Stimulated activated CD4-positive, alpha-beta T cell treated with anti-CD3 and anti-CD28 coated beads, Interleukin-12 subunit alpha, Interleukin-12 subunit beta, amount 100 ng/mL, for 48 hours (primary cell): ENCODE data around the gene SMARCA4.
"Not testable (repeated sequence)": the region's sequence is repeated elsewhere in the genome, so short reads cannot be mapped to it uniquely, and the experiment has no call there.

Experiments used
- DNase-seq, 3 donors: peaks; one replicate each; pipeline ENCODE4 v3.0.0-alpha.2; 2020; ENCODE audit warnings: low read depth in 2 of 3, low spot score in 1 of 3

SMARCA4 gene

GRCh38 chr19:11059511-11060358 lies 98.9 kb downstream of the SMARCA4 start:
- no peak for DNase-seq

GRCh38 chr19:11061952-11062351 lies 101.1 kb downstream of the SMARCA4 start:
- DNase-seq: no peak

GRCh38 chr19:11063434-11063833 lies 102.6 kb downstream of the SMARCA4 start:
- DNase-seq: no peak

- no peak for DNase-seq
Measured at GRCh38 chr19:11064831-11065303, 104.0 kb downstream of the SMARCA4 start.

GRCh38 chr19:11066326-11066725 lies 105.5 kb downstream of the SMARCA4 start:
- no peak for DNase-seq

GRCh38 chr19:11067356-11068113 lies 106.7 kb downstream of the SMARCA4 start:
- no peak for DNase-seq

- DNase-seq: no peak
Measured at GRCh38 chr19:11069561-11069960, 108.7 kb downstream of the SMARCA4 start.

GRCh38 chr19:11070123-11070522 lies 109.3 kb downstream of the SMARCA4 start:
- DNase-seq: no peak

GRCh38 chr19:11073568-11073967 lies 112.7 kb downstream of the SMARCA4 start:
- DNase-seq: no peak

GRCh38 chr19:11076792-11077191 lies 116.0 kb downstream of the SMARCA4 start:
- DNase-seq: not testable (repeated sequence)

- DNase-seq: no peak
Measured at GRCh38 chr19:11078893-11079292, 118.1 kb downstream of the SMARCA4 start.

- DNase-seq: no peak
Measured at GRCh38 chr19:11079999-11080398, 119.2 kb downstream of the SMARCA4 start.

GRCh38 chr19:11087870-11088505 lies 127.2 kb downstream of the SMARCA4 start:
- no peak for DNase-seq

GRCh38 chr19:11088506-11089253 lies 127.8 kb downstream of the SMARCA4 start:
- no peak for DNase-seq

- peak; percentile 70 to 79 (median 76) for DNase-seq
Measured at GRCh38 chr19:11089254-11090013, 128.6 kb downstream of the SMARCA4 start, which contains the start of gene LDLR. Gene LDLR (plus strand): TSS chr19:11089463. CDS start chr19:11089549, 86 bp downstream.

- DNase-seq: not testable (repeated sequence)
Measured at GRCh38 chr19:11090014-11090263, 129.1 kb downstream of the SMARCA4 start.

GRCh38 chr19:11090264-11090996 lies 129.6 kb downstream of the SMARCA4 start:
- peak; percentile 96 to 99 (median 96) for DNase-seq

- DNase-seq: no peak
Measured at GRCh38 chr19:11090997-11091702, 130.3 kb downstream of the SMARCA4 start.

- no peak for DNase-seq
Measured at GRCh38 chr19:11091703-11092153, 130.9 kb downstream of the SMARCA4 start.
